Heart left ventricle (tissue), 16 donors: ENCODE data around the gene ANKRD16. TPM values are rescaled to one million over a fixed set of nuclear protein-coding genes. Genes with fewer than 3 reads are reported as not detected.
A peak's percentile ranks its signal among the peaks of the same experiment; 100 is the strongest.

Source experiments
- ATAC-seq, 4 donors: fragments of 200-7000 bp; cut with Tn5 transposase; one replicate each; pipeline ENCODE4 v1.9.1; 2020 to 2022; ENCODE audit warnings: moderate library complexity in 4 of 4, mild to moderate bottlenecking in 3 of 4, moderate number of reproducible peaks in 1 of 4
- DNase-seq, 5 donors: peaks; one replicate each; pipeline ENCODE4 v3.0.0-alpha.2; 2020
- H3K27ac ChIP-seq, 12 donors: fragments of 200-600 bp; sonication (generic) in 4 of 12; one replicate each; pipeline versions ENCODE4 v1.5.0 to v1.8.0; 2016 to 2022; ENCODE audit warnings: mild to moderate bottlenecking in 2 of 12
- H3K27me3 ChIP-seq, 9 donors: fragments of 200-600 bp; sonication (generic) in 2 of 9; one replicate each; pipeline versions ENCODE4 v1.5.1 to v1.8.0; 2016 to 2022; ENCODE audit warnings: mild to moderate bottlenecking in 3 of 9
- H3K36me3 ChIP-seq, 9 donors: fragments of 200-600 bp; sonication (generic) in 2 of 9; one replicate each; pipeline versions ENCODE4 v1.5.0 to v1.8.0; 2018 to 2022; ENCODE audit warnings: mild to moderate bottlenecking in 2 of 9
- H3K4me1 ChIP-seq, 12 donors: fragments of 200-600 bp; sonication (generic) in 4 of 12; one replicate each; pipeline versions ENCODE4 v1.5.0 to v1.8.0; 2016 to 2022; ENCODE audit warnings: mild to moderate bottlenecking in 3 of 12
- H3K4me3 ChIP-seq, 12 donors: fragments of 200-600 bp; sonication (generic) in 4 of 12; one replicate each; pipeline versions ENCODE4 v1.5.0 to v1.8.0; 2017 to 2022; ENCODE audit warnings: mild to moderate bottlenecking in 9 of 12, moderate library complexity in 4 of 12
- H3K9me3 ChIP-seq, 12 donors: fragments of 200-600 bp; sonication (generic) in 4 of 12; one replicate each; pipeline versions ENCODE4 v1.5.0 to v1.8.0; 2016 to 2022; ENCODE audit warnings: mild to moderate bottlenecking in 1 of 12
- POLR2A ChIP-seq, 2 donors: fragments of 450-650 bp; IDR thresholded peaks; one replicate each; pipeline ENCODE4 v1.6.1; 2017; ENCODE audit warnings: antibody characterized with exemption in 2 of 2, mild to moderate bottlenecking in 2 of 2, moderate library complexity in 2 of 2
- WGBS, 4 donors: extraction: QIAGEN DNeasy Blood & Tissue Kit in 2 of 4; methylation state at CpG; one replicate each; pipeline versions ENCODE4 v1.1.5 to v1.1.7; 2013 to 2018; 5-methylcytosine and 5-hydroxymethylcytosine counted together
- intact Hi-C, 10 donors: fragments of 100-400 bp; cut with DNase I; formaldehyde crosslinking; loops; one replicate each; pipeline versions ENCODE4 v1.11.1 to v1.14.2; 2022
- polyA plus RNA-seq, 2 donors: library from polyadenylated mRNA; stranded (reverse); fragments of 200-250 nt; gene quantifications; one replicate each; pipeline ENCODE4 v1.2.3, GENCODE V29; 2013
- total RNA-seq, 9 donors: library from RNA; depleted of rRNA in 2 of 9; stranded (reverse); fragments of >200 nt in 2 of 9; fragmentation: NEBNext Ultra II Directional in 3 of 9; extraction: Animal tissue kit (Norgen Biotek cat#: 25700) in 3 of 9; gene quantifications; one replicate each; pipeline versions ENCODE4 v1.1.0 to v1.2.4, GENCODE V29; 2016 to 2023
- TF ChIP-seq, protein P1 (sequence below), 12 donors: fragments of 200-600 bp; sonication (generic) in 4 of 12; IDR thresholded peaks; one replicate each; pipeline versions ENCODE4 v1.5.0 to v1.8.0; 2018 to 2022; ENCODE audit warnings: antibody characterized with exemption in 12 of 12, mild to moderate bottlenecking in 5 of 12
- donor health status: ischemic (EF 13 %, LVEDD 7.1; RV severe dilation, severe dysfunction).
- donor health status: healthy with polysubstance abuse.
- donor health status: DM: no; HTN: yes; CAD: no.
- donor health status: DM: no; HTN: no; CAD: no.
- donor health status: ischemic (EF 25% LVEDD 6.9; RV normal size, moderate dysfunction).
- donor health status: ischemic (EF 25% LVEDD 5.7; RV mildly dilated, moderate dysfunction).
- donor health status: healthy.
- donor health status: DM: yes; HTN: yes; CAD: no.
- donor health status: ischemic (EF 35%, LVEDD 5.7; RV mildly dilated, moderate dysfunction).
- donor health status: nonischemic (EF 11% LVEDD 7.7; RV severe dilation, severe dysfunction).
- donor health status: DM: yes; HTN: yes; CAD: no.
- donor health status: PGD.
- donor health status: ischemic (EF 29% LVEDD 5.4; RV normal size, mild dysfunction).
- donor health status: nonischemic (EF 23%, LVEDD 6.1; RV moderate dilation, normal function).

ANKRD16 gene
- total and polyA plus RNA-seq, 11 donors: 1.7 to 5.0 (median 2.7) TPM

DNA sequence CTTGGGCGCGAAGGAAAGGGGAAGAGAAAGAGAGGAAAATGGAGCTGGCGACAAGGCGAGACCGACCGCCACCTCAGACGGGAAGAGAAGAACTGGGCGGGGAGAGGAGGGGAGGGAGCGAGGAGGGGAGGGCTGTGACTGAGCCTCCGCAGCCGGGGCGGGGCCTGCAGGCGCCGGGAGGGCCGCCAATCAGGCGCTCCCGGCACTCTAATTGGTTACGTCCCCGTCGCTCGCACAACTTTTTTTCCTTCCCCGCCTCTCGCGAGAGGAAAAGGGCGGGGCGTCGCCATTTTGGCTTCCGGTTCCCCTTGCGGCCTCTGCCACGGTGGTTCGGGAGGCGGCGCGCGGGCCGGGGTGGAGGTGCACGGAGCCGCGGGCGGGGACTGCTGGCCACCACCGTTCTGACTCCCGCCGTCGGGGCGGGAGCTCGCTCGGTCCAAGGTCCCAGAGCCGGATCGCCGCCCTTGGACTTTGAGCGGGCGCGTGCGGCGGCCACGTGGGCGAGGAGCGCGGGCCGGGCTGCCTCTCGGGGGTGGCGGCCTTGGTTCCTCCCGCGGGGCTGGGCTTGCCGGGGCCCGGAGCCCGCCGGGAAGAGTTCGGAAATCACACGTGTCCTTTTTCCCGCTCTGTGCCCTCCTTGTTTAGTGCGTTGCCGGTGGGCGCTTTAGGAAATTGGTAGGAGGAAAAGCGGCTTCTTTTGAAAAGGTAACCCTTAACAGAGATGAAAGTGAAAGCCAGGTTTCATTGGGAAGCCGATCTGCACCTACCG is 76.2 kb downstream of the ANKRD16 start, which contains the start of gene GDI2:
TSS of gene GDI2 (minus strand) at position 94 of the 769 bp plus-strand sequence. CDS start 176 bp downstream, outside the sequence.
- H3K4me3 ChIP-seq: peak within 1 kb of the TSS; percentile 47 to 99 (median 94)
- TF ChIP-seq, protein P1, sequence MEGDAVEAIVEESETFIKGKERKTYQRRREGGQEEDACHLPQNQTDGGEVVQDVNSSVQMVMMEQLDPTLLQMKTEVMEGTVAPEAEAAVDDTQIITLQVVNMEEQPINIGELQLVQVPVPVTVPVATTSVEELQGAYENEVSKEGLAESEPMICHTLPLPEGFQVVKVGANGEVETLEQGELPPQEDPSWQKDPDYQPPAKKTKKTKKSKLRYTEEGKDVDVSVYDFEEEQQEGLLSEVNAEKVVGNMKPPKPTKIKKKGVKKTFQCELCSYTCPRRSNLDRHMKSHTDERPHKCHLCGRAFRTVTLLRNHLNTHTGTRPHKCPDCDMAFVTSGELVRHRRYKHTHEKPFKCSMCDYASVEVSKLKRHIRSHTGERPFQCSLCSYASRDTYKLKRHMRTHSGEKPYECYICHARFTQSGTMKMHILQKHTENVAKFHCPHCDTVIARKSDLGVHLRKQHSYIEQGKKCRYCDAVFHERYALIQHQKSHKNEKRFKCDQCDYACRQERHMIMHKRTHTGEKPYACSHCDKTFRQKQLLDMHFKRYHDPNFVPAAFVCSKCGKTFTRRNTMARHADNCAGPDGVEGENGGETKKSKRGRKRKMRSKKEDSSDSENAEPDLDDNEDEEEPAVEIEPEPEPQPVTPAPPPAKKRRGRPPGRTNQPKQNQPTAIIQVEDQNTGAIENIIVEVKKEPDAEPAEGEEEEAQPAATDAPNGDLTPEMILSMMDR (IDR thresholded peaks at IDR 0.05): peak in 1 of 12 donors; percentile 4
- peak; percentile 34 to 89 for TF ChIP-seq POLR2A (IDR thresholded peaks at IDR 0.05)
- intact Hi-C loops: loop anchor here in 8 of 10 donors (1.0 to 10.0 kb wide), 9 partner anchors 59 to 129 kb away; partner anchors contain the start of genes FBH1 (in 3 of the 8), TASOR2 (in 3 of the 8) and ANKRD16 (in 2 of the 8)
- H3K9me3 ChIP-seq: no peaks in the 10 kb centered on the region
- H3K27ac ChIP-seq: peak within 1 kb of the TSS; percentile 91 to 100 (median 98)
- WGBS, 4 donors: 0 to 1% (median 0%) methylated on average over 48 to 77 of the region's 77 CpGs
- peak; percentile 98 to 99 (median 99) for ATAC-seq
- peaks cover 0 to 3% (median 0%) of the 10 kb centered on the region in 9 donors for H3K36me3 ChIP-seq
- no peaks in the 10 kb centered on the region for H3K27me3 ChIP-seq
- peak; percentile 96 to 97 (median 97) for DNase-seq
- peaks cover 0 to 50% (median 37%) of the 10 kb centered on the region in 12 donors for H3K4me1 ChIP-seq

DNA sequence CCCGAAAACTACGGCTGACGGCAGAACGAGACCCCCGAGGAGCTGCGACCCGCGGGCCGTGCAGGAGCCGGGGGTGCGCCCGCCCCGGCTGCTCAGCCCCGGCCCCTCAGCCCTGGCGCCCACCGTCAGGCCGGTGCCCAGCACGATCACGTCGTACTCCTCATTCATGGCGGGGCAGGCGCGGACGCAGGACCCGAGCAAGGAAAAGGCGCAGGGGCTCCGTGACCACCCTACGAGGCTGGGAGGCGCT is 76.7 kb downstream of the ANKRD16 start:
- WGBS, 4 donors: 0 to 1% (median 0%) methylated on average over 12 to 29 of the region's 29 CpGs
- TF ChIP-seq, protein P1 (IDR thresholded peaks at IDR 0.05): peak in 1 of 12 donors; percentile 11
- TF ChIP-seq POLR2A (IDR thresholded peaks at IDR 0.05): no peak
- H3K27ac ChIP-seq: peak overlapping the region; percentile 91 to 100 (median 98)
- intact Hi-C loops: loop anchor here in 8 of 10 donors (2.0 to 10.0 kb wide), 8 partner anchors 59 to 128 kb away; partner anchors contain the start of genes FBH1 (in 3 of the 8), TASOR2 (in 3 of the 8) and ANKRD16 (in 1 of the 8)
- H3K4me3 ChIP-seq: peak overlapping the region; percentile 47 to 99 (median 94)
- DNase-seq: no peak
- H3K27me3 ChIP-seq: no peaks in the 10 kb centered on the region
- peaks cover 0 to 53% (median 39%) of the 10 kb centered on the region in 12 donors for H3K4me1 ChIP-seq
- ATAC-seq: peak in 3 of 4 donors; percentile 45 to 57 (median 46)
- H3K9me3 ChIP-seq: no peaks in the 10 kb centered on the region
- H3K36me3 ChIP-seq: peaks cover 0 to 5% (median 0%) of the 10 kb centered on the region in 9 donors

DNA sequence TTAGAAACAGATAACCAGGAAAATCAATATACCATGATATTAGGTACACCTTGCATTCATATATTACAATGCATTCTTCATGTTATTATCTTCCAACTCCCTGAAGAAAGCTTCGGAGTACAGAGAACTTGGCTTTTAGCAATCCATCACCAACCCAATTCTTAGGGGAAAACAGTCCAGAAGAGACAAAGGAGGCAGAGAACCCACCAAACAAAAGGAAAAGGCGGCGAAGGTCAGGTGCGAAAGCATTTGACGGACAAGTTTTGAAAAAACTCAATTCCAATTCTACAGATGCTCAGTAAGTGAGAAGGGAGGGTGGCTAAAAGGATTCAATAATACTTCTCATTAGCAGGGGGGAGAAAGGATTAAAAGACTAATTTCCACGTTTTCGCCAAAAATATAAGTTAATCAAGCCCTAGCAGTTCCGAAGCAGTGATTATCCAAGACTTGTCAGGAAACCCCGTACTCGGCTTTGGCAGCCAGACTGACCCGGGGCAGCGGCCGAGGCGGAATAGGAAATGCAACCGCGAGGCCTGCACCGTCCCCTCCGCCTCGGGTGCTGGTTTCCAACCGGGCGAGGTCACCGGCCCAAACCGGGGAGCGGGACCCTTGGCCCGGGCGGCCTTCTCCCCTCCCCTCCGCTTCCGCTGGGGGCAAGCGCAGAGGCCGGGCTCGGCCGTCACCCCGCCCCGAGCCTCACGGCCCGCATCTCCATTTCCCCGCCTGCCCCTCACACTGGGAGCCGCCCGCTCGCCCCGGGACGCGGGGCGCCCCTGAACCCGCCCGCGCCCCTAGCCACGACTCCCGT is 77.2 kb downstream of the ANKRD16 start:
- Histone ChIP-seq H3K36me3 (peaks cover 0 to 11% (median 0%) of the 10 kb centered on the region in 9 donors), H3K27me3 (no peaks in the 10 kb centered on the region), H3K4me3 (peak overlapping the region; percentile 47 to 99 (median 94)), H3K4me1 (peaks cover 0 to 59% (median 44%) of the 10 kb centered on the region in 12 donors), H3K27ac (peak overlapping the region; percentile 91 to 100 (median 98)), H3K9me3 (no peaks in the 10 kb centered on the region)
- intact Hi-C loops: loop anchor here in 8 of 10 donors (2.0 to 10.0 kb wide), 8 partner anchors 60 to 128 kb away; partner anchors contain the start of genes FBH1 (in 3 of the 8), TASOR2 (in 3 of the 8) and ANKRD16 (in 1 of the 8)
- 0 to 1% (median 0%) methylated on average over 26 to 49 of the region's 49 CpGs for WGBS, 4 donors
- DNase-seq (peak; percentile 47 to 78 (median 62)), ATAC-seq (peak in 3 of 4 donors; percentile 10 to 68 (median 58))
- TF ChIP-seq, protein P1 (IDR thresholded peaks at IDR 0.05): peak in 1 of 12 donors; percentile 3
- no peak for TF ChIP-seq POLR2A (IDR thresholded peaks at IDR 0.05)

Other genes with a start within 250 kb of the ANKRD16 start
- gene ASB13, start 223.3 kb downstream of the ANKRD16 start, total RNA-seq: 10 to 100 TPM; 12.0 to 18.6 (median 13.3) TPM
- 10 to 100 TPM in 1 of 2 donors, 1 to 10 TPM in 1; 9.9 to 11.2 TPM for gene ASB13, start 223.3 kb downstream of the ANKRD16 start, polyA plus RNA-seq
- gene TASOR2, start 205.1 kb downstream of the ANKRD16 start, total RNA-seq: 10 to 100 TPM; 28.7 to 47.2 (median 35.5) TPM
- 10 to 100 TPM in 1 of 2 donors, 1 to 10 TPM in 1; 9.6 to 16.9 TPM for gene TASOR2, start 205.1 kb downstream of the ANKRD16 start, polyA plus RNA-seq
- 100 to 1,000 TPM in 7 of 9 donors, 10 to 100 TPM in 2; 92.0 to 161 (median 117) TPM for gene GDI2, start 76.5 kb downstream of the ANKRD16 start, total RNA-seq
- 100 to 1,000 TPM in 1 of 2 donors, 10 to 100 TPM in 1; 20.0 to 167 TPM for gene GDI2, start 76.5 kb downstream of the ANKRD16 start, polyA plus RNA-seq
- 100 to 1,000 TPM in 2 of 9 donors, 10 to 100 TPM in 7; 57.4 to 111 (median 83.5) TPM for gene FBH1, start 350 bp upstream of the ANKRD16 start, total RNA-seq
- 10 to 100 TPM; 59.1 to 84.4 TPM for gene FBH1, start 350 bp upstream of the ANKRD16 start, polyA plus RNA-seq
- gene IL15RA, start 87.7 kb upstream of the ANKRD16 start, total RNA-seq: 10 to 100 TPM in 4 of 9 donors, 1 to 10 TPM in 5; 2.2 to 41.1 (median 6.0) TPM
- gene IL15RA, start 87.7 kb upstream of the ANKRD16 start, polyA plus RNA-seq: 10 to 100 TPM in 1 of 2 donors, 1 to 10 TPM in 1; 6.6 to 13.4 TPM
- 10 to 100 TPM in 1 of 9 donors, 1 to 10 TPM in 4, under 1 TPM in 3, not detected in 1; 0.32 to 11.1 (median 1.3) TPM for gene IL2RA, start 172.5 kb upstream of the ANKRD16 start, total RNA-seq
- under 1 TPM; 0.11 to 0.78 TPM for gene IL2RA, start 172.5 kb upstream of the ANKRD16 start, polyA plus RNA-seq
- 10 to 100 TPM; 29.2 to 83.9 (median 60.2) TPM for gene RBM17, start 199.1 kb upstream of the ANKRD16 start, total RNA-seq
- 10 to 100 TPM; 60.6 to 61.1 TPM for gene RBM17, start 199.1 kb upstream of the ANKRD16 start, polyA plus RNA-seq